Tibial nerve (tissue), 4 donors: ENCODE measurements around the gene MCC. TPM values are rescaled to one million over a fixed set of nuclear protein-coding genes. Genes with fewer than 3 reads are reported as not detected.

Source experiments
- DNase-seq, 2 donors: peaks; one replicate each; pipeline ENCODE4 v3.0.0-alpha.2; 2019; ENCODE audit warnings: low spot score in 2 of 2
- H3K27ac ChIP-seq, 4 donors: fragments of 200-600 bp; sonication (generic) in 3 of 4; one replicate each; pipeline ENCODE4 v1.5.1; 2017 to 2019; ENCODE audit warnings: mild to moderate bottlenecking in 1 of 4
- H3K27me3 ChIP-seq, 2 donors: fragments of 200-600 bp; sonication (generic) in 1 of 2; one replicate each; pipeline versions ENCODE4 v1.5.1 to v1.6.0; 2017 to 2019
- H3K36me3 ChIP-seq, 3 donors: fragments of 200-600 bp; sonication (generic); one replicate each; pipeline ENCODE4 v1.5.1; 2018 to 2019
- H3K4me1 ChIP-seq, 4 donors: fragments of 200-600 bp; sonication (generic) in 3 of 4; one replicate each; pipeline ENCODE4 v1.5.1; 2017 to 2019
- H3K4me3 ChIP-seq, 4 donors: fragments of 200-600 bp; sonication (generic) in 3 of 4; one replicate each; pipeline ENCODE4 v1.5.1; 2017 to 2019; ENCODE audit warnings: mild to moderate bottlenecking in 1 of 4, moderate library complexity in 1 of 4
- H3K9me3 ChIP-seq, 4 donors: fragments of 200-600 bp; sonication (generic) in 3 of 4; one replicate each; pipeline ENCODE4 v1.5.1; 2017 to 2019
- EP300 ChIP-seq, 2 donors: sonication (generic); formaldehyde crosslinking; IDR thresholded peaks; one replicate each; pipeline ENCODE4 v1.6.1; 2017; ENCODE audit warnings: antibody characterized with exemption in 2 of 2, mild to moderate bottlenecking in 1 of 2
- POLR2A ChIP-seq, 2 donors: fragments of 450-650 bp; IDR thresholded peaks; one replicate each; pipeline ENCODE4 v1.6.1; 2017; ENCODE audit warnings: antibody characterized with exemption in 2 of 2, mild to moderate bottlenecking in 2 of 2, moderate library complexity in 2 of 2
- WGBS, 2 donors: methylation state at CpG; one replicate each; pipeline ENCODE4 v1.1.5; 2018; 5-methylcytosine and 5-hydroxymethylcytosine counted together
- total RNA-seq, 4 donors: library from RNA; depleted of rRNA; stranded (reverse); fragments of >200 nt; gene quantifications; one replicate each; pipeline ENCODE4 v1.1.0, GENCODE V29; 2016
- TF ChIP-seq, protein P1 (sequence below), 5 experiments: fragments of 200-600 bp in 3 of 5; fragments of 450-650 bp in 2 of 5; sonication (generic) in 3 of 5; IDR thresholded peaks; one replicate each; pipeline ENCODE4 v1.5.1; 2016 to 2019; ENCODE audit warnings: antibody characterized with exemption in 5 of 5, mild to moderate bottlenecking in 3 of 5, moderate library complexity in 2 of 5

The MCC gene
- total RNA-seq, 4 donors from 2014 or later = 55.5 to 122 (median 80.9) TPM

DNA sequence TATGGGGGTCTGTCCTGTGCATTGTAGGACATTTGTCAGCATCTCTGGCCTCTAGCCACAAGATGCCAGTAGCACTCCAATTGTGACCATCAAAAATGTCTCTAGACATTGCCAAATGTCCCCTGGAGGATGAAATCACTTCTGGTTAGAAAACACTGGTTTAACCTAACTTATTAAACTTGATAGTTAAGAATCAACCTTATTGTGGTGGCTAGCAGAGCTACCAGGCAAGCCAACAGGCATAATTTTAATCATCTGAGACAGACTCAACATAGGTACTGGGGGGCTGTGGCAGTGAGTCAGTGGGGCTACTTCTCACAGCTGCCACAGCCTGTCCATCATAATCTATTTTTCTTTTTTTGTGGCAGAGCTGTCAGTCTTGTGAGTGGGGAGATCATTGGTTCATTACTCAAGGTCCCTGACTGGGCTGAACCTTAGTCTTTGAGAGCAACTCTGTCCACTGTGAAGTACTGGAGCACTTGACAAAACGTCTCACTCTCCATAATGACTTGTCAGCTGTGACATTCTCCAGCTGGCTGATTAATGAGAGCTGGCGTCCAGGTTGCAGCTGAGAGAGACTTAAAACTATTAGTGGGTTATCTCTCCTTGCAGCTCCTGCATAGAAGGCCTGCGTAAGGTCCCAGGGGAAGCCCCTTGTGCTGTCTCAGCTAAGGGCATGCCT is 403.7 kb downstream of the MCC start:
- peaks cover 0 to 9% (median 6%) of the 10 kb centered on the region in 4 donors for H3K4me1 ChIP-seq
- H3K27ac ChIP-seq = no peak overlapping the region
- no peak overlapping the region for H3K4me3 ChIP-seq
- peaks cover 0 to 26% (median 0%) of the 10 kb centered on the region in 3 donors for H3K36me3 ChIP-seq
- 58 to 71% methylated on average over 3 of the region's 3 CpGs for WGBS, 2 donors
- no peaks in the 10 kb centered on the region for H3K9me3 ChIP-seq
- no peak for DNase-seq
- TF ChIP-seq POLR2A (IDR thresholded peaks at IDR 0.05) (no peak), EP300 (IDR thresholded peaks at IDR 0.05) (no peak)
- TF ChIP-seq, protein P1, sequence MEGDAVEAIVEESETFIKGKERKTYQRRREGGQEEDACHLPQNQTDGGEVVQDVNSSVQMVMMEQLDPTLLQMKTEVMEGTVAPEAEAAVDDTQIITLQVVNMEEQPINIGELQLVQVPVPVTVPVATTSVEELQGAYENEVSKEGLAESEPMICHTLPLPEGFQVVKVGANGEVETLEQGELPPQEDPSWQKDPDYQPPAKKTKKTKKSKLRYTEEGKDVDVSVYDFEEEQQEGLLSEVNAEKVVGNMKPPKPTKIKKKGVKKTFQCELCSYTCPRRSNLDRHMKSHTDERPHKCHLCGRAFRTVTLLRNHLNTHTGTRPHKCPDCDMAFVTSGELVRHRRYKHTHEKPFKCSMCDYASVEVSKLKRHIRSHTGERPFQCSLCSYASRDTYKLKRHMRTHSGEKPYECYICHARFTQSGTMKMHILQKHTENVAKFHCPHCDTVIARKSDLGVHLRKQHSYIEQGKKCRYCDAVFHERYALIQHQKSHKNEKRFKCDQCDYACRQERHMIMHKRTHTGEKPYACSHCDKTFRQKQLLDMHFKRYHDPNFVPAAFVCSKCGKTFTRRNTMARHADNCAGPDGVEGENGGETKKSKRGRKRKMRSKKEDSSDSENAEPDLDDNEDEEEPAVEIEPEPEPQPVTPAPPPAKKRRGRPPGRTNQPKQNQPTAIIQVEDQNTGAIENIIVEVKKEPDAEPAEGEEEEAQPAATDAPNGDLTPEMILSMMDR (IDR thresholded peaks at IDR 0.05) = no peak
- H3K27me3 ChIP-seq = no peaks in the 10 kb centered on the region

DNA sequence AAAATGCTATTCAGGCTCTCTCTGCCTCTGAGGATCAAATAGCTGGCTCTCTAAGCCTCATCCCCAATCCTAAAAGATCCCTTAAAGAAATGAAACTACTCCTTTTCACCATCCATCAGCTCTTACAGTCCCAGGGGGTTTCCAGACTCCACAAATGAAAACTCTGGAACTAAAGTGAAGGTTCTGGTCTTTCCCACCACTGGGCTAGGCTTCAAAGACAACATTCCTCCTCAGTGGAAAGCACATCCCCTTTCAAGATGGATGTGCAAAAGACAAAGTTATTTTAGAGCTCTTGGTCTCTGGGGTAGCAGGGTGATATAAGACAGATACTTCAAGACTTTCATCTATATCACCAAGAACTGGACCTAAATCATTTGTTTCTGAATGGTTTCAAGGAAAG is 404.8 kb downstream of the MCC start:
- Histone ChIP-seq H3K36me3 (peaks cover 0 to 26% (median 0%) of the 10 kb centered on the region in 3 donors), H3K9me3 (no peaks in the 10 kb centered on the region), H3K4me3 (no peak overlapping the region), H3K27ac (no peak overlapping the region), H3K4me1 (peaks cover 0 to 8% (median 3%) of the 10 kb centered on the region in 4 donors), H3K27me3 (no peaks in the 10 kb centered on the region)
- DNase-seq = no peak
- TF ChIP-seq EP300 (IDR thresholded peaks at IDR 0.05) = no peak
- TF ChIP-seq, protein P1 (IDR thresholded peaks at IDR 0.05) = no peak
- TF ChIP-seq POLR2A (IDR thresholded peaks at IDR 0.05) = no peak

DNA sequence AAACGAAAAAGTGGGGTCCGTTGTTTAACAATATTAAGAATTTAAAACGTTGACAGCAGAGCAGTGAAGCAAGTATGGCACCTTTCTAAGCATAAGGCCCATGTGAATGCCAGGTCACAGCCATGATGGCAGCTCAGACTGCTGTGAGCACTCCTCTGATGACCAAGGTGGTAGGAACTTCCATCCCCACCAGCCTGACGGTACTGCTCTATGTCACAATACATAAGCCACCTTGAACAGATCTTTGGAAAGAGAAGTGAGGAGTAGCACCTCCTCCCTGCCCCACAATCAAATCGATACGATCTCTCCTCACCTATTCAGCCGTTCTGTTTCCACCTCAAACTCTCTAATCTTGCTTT is 405.7 kb downstream of the MCC start:
- DNase-seq = no peak
- 91 to 95% methylated on average over 7 of the region's 7 CpGs for WGBS, 2 donors
- H3K4me3 ChIP-seq = no peak overlapping the region
- H3K9me3 ChIP-seq = no peaks in the 10 kb centered on the region
- peaks cover 0 to 4% (median 2%) of the 10 kb centered on the region in 4 donors for H3K4me1 ChIP-seq
- H3K36me3 ChIP-seq = peaks cover 0 to 26% (median 0%) of the 10 kb centered on the region in 3 donors
- H3K27me3 ChIP-seq = no peaks in the 10 kb centered on the region
- no peak for TF ChIP-seq POLR2A (IDR thresholded peaks at IDR 0.05)
- TF ChIP-seq, protein P1 (IDR thresholded peaks at IDR 0.05) = no peak
- TF ChIP-seq EP300 (IDR thresholded peaks at IDR 0.05) = no peak
- peak overlapping the region in 1 of 4 donors; percentile 53 for H3K27ac ChIP-seq

DNA sequence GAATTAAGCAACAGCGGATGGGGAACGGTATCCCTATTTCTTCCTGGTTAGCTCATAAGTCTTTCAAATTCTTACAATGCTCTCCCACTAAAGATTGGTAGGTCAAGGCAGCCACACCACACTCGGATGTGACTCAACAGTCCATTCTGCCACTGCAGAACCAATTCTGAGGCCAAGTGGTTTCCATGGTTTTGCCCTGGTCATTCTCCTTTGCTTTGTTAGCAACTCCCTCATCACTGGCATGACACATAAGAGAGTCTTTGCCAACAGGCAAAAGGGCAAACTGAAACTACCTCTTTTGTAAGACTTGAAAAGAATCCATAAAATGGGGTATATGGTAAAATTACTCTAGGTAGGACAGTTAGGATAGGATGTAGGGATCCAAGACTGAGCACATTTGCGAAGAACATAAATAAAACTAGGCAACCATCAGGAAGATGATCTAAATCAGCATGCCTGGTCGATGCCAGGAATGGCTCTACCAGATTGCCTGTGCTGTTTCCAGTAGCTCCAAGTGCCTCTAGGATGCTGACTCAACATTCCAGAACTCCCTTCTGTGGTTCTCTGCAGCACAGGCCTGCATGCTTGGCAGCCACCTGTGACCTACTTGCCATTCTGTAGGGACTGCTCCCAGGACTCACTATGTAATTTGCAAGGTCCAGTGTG is 406.2 kb downstream of the MCC start:
- H3K4me1 ChIP-seq = peaks cover 0 to 4% (median 2%) of the 10 kb centered on the region in 4 donors
- peaks cover 0 to 26% (median 0%) of the 10 kb centered on the region in 3 donors for H3K36me3 ChIP-seq
- no peaks in the 10 kb centered on the region for H3K9me3 ChIP-seq
- H3K27ac ChIP-seq = peak overlapping the region in 1 of 4 donors; percentile 74
- no peak for DNase-seq
- WGBS, 2 donors = 70 to 76% methylated on average over 5 of the region's 5 CpGs
- H3K27me3 ChIP-seq = no peaks in the 10 kb centered on the region
- H3K4me3 ChIP-seq = no peak overlapping the region
- TF ChIP-seq POLR2A (IDR thresholded peaks at IDR 0.05) (no peak), EP300 (IDR thresholded peaks at IDR 0.05) (no peak)
- TF ChIP-seq, protein P1 (IDR thresholded peaks at IDR 0.05) = no peak
